Liver (tissue), 9 donors: ENCODE data around the gene APOBEC3C. TPM values are rescaled to one million over a fixed set of nuclear protein-coding genes. Genes with fewer than 3 reads are reported as not detected.
"Not testable (repeated sequence)": the region's sequence is repeated elsewhere in the genome, so short reads cannot be mapped to it uniquely, and the experiment has no call there.

ENCODE experiments used
- DNase-seq: peaks from one replicate; pipeline ENCODE4 v3.0.0-alpha.2; 2017; ENCODE audit warnings: low spot score
- H3K27ac ChIP-seq, 2 donors: one replicate each; pipeline ENCODE4 v1.7.0; 2013; ENCODE audit warnings: inconsistent platforms in 2 of 2, low read length in 2 of 2, control low read depth in 1 of 2, low read depth in 1 of 2, mild to moderate bottlenecking in 1 of 2
- H3K27me3 ChIP-seq, 4 donors: one replicate each; pipeline versions ENCODE4 v1.6.1 to v1.7.0; 2013; ENCODE audit warnings: low read length in 3 of 4, inconsistent platforms in 1 of 4, mild to moderate bottlenecking in 1 of 4, moderate library complexity in 1 of 4; ENCODE audit not compliant: control insufficient read depth in 4 of 4, insufficient read depth in 4 of 4
- H3K36me3 ChIP-seq, 4 donors: one replicate each; pipeline versions ENCODE4 v1.6.1 to v1.7.0; 2013; ENCODE audit warnings: low read length in 3 of 4, mild to moderate bottlenecking in 3 of 4, low read depth in 1 of 4, moderate library complexity in 1 of 4; ENCODE audit not compliant: control insufficient read depth in 4 of 4, insufficient read depth in 3 of 4
- H3K4me1 ChIP-seq, 4 donors: one replicate each; pipeline versions ENCODE4 v1.6.1 to v1.7.0; 2013; ENCODE audit warnings: low read length in 3 of 4, mild to moderate bottlenecking in 3 of 4, moderate library complexity in 1 of 4; ENCODE audit not compliant: control insufficient read depth in 4 of 4, insufficient read depth in 4 of 4
- H3K4me3 ChIP-seq, 3 donors: one replicate each; pipeline versions ENCODE4 v1.6.1 to v1.7.0; 2013; ENCODE audit warnings: low read length in 3 of 3, control low read depth in 1 of 3, low read depth in 1 of 3, mild to moderate bottlenecking in 1 of 3
- H3K9ac ChIP-seq, 2 donors: one replicate each; pipeline ENCODE4 v1.7.0; 2013; ENCODE audit warnings: low read length in 2 of 2, mild to moderate bottlenecking in 2 of 2, moderate library complexity in 2 of 2, control low read depth in 1 of 2, low read depth in 1 of 2
- H3K9me3 ChIP-seq, 4 donors: one replicate each; pipeline versions ENCODE4 v1.6.1 to v1.7.0; 2013; ENCODE audit warnings: low read length in 3 of 4; ENCODE audit not compliant: control insufficient read depth in 4 of 4
- ATF3 ChIP-seq: IDR thresholded peaks from 2 replicates; pipeline ENCODE4 v1.6.1; 2016; ENCODE audit warnings: antibody characterized with exemption
- EGR1 ChIP-seq, 2 donors: IDR thresholded peaks; 2 replicates each; pipeline ENCODE4 v1.6.1; 2016 to 2018; ENCODE audit warnings: antibody characterized with exemption in 2 of 2, low read depth in 2 of 2
- FOXA1 ChIP-seq: IDR thresholded peaks from 2 replicates; pipeline ENCODE4 v1.6.1; 2016; ENCODE audit warnings: antibody characterized with exemption
- FOXA2 ChIP-seq: IDR thresholded peaks from 2 replicates; pipeline ENCODE4 v1.6.1; 2016; ENCODE audit warnings: antibody characterized with exemption
- GABPA ChIP-seq, 2 donors: IDR thresholded peaks in 1 of 2; conservative IDR thresholded peaks in 1 of 2; 2 replicates each; pipeline ENCODE4 v1.6.1; 2016; ENCODE audit warnings: antibody characterized with exemption in 2 of 2, mild to moderate bottlenecking in 1 of 2, moderate library complexity in 1 of 2
- HNF4A ChIP-seq, 2 donors: conservative IDR thresholded peaks; 2 replicates each; pipeline ENCODE4 v1.6.1; 2016; ENCODE audit warnings: antibody characterized with exemption in 2 of 2, mild to moderate bottlenecking in 2 of 2
- HNF4G ChIP-seq: IDR thresholded peaks from 2 replicates; pipeline ENCODE4 v1.6.1; 2016; ENCODE audit warnings: antibody characterized with exemption
- JUND ChIP-seq, 2 donors: IDR thresholded peaks; 2 replicates each; pipeline ENCODE4 v1.6.1; 2016; ENCODE audit warnings: antibody characterized with exemption in 2 of 2
- MAX ChIP-seq: IDR thresholded peaks from 2 replicates; pipeline ENCODE4 v1.6.1; 2016; ENCODE audit warnings: antibody characterized with exemption
- NR2F2 ChIP-seq: IDR thresholded peaks from 2 replicates; pipeline ENCODE4 v1.6.1; 2016; ENCODE audit warnings: antibody characterized with exemption
- RAD21 ChIP-seq, 2 donors: IDR thresholded peaks; 2 replicates each; pipeline ENCODE4 v1.6.1; 2016; ENCODE audit warnings: antibody characterized with exemption in 2 of 2, mild to moderate bottlenecking in 2 of 2
- RXRA ChIP-seq, 2 donors: IDR thresholded peaks; 2 replicates each; pipeline ENCODE4 v1.6.1; 2017 to 2018; ENCODE audit warnings: antibody characterized with exemption in 2 of 2, mild to moderate bottlenecking in 1 of 2
- SP1 ChIP-seq: IDR thresholded peaks from 2 replicates; pipeline ENCODE4 v1.6.1; 2018; ENCODE audit warnings: antibody characterized with exemption, mild to moderate bottlenecking
- TAF1 ChIP-seq: conservative IDR thresholded peaks from 2 replicates; pipeline ENCODE4 v1.6.1; 2016; ENCODE audit warnings: antibody characterized with exemption, mild to moderate bottlenecking
- YY1 ChIP-seq: IDR thresholded peaks from 2 replicates; pipeline ENCODE4 v1.6.1; 2016; ENCODE audit warnings: antibody characterized with exemption, mild to moderate bottlenecking
- ZBTB33 ChIP-seq: IDR thresholded peaks from 2 replicates; pipeline ENCODE4 v1.6.1; 2016; ENCODE audit warnings: antibody characterized with exemption
- WGBS: extraction: QIAGEN DNeasy Blood & Tissue Kit; methylation state at CpG from one replicate; pipeline ENCODE4 v1.1.7; 2013; 5-methylcytosine and 5-hydroxymethylcytosine counted together
- polyA plus RNA-seq, 2 donors: library from polyadenylated mRNA; stranded (reverse) in 1 of 2; unstranded in 1 of 2; fragments of 200-250 nt in 1 of 2; fragments of >200 nt in 1 of 2; fragmentation: Nextera tagmentation in 1 of 2; extraction: Ambion mirVana in 1 of 2; gene quantifications; one replicate each; pipeline versions ENCODE4 v1.2.1 to v1.2.3, GENCODE V29; 2013 to 2015
- total RNA-seq, 2 donors: library from RNA; depleted of rRNA; stranded (reverse); fragments of >200 nt; gene quantifications; one replicate each; pipeline ENCODE4 v1.2.3, GENCODE V29; 2014
- donor health status: healthy.
- donor health status: healthy.
- donor health status: healthy.
- donor health status: healthy.
- donor health status: healthy.

APOBEC3C gene
- total and polyA plus RNA-seq, 4 donors: 1.2 to 11.9 (median 3.7) TPM

- TF ChIP-seq ZBTB33 (no peak), FOXA1 (no peak), EGR1 (IDR thresholded peaks at IDR 0.05; ENCODE audit: low read depth in 2 of 2) (no peak), RAD21 (IDR thresholded peaks at IDR 0.05) (no peak), YY1 (no peak), NR2F2 (no peak), RXRA (IDR thresholded peaks at IDR 0.05) (no peak), JUND (IDR thresholded peaks at IDR 0.05) (no peak), TAF1 (no peak), ATF3 (no peak), HNF4G (no peak), HNF4A (conservative IDR thresholded peaks at IDR 0.05) (no peak), SP1 (no peak), FOXA2 (no peak), GABPA (IDR thresholded peaks at IDR 0.05 in 1 of 2, conservative IDR thresholded peaks at IDR 0.05 in 1 of 2) (no peak), MAX (no peak)
Observed at GRCh38 chr22:39055658-39056057, 41.6 kb downstream of the APOBEC3C start (continued).

- not testable (repeated sequence) for H3K9me3 ChIP-seq, H3K27me3 ChIP-seq, H3K4me1 ChIP-seq, H3K4me3 ChIP-seq, H3K27ac ChIP-seq, H3K9ac ChIP-seq, DNase-seq, H3K36me3 ChIP-seq
- WGBS: 65% methylated on average over 6 of the region's 6 CpGs
Observed at GRCh38 chr22:39061290-39061689, 47.2 kb downstream of the APOBEC3C start.

- H3K27me3 ChIP-seq, H3K36me3 ChIP-seq, H3K9me3 ChIP-seq, H3K4me3 ChIP-seq, H3K9ac ChIP-seq, H3K4me1 ChIP-seq, DNase-seq, H3K27ac ChIP-seq: not testable (repeated sequence)
- WGBS: 83% methylated on average over 10 of the region's 10 CpGs
Observed at GRCh38 chr22:39061951-39062350, 47.9 kb downstream of the APOBEC3C start.

- not testable (repeated sequence) for H3K36me3 ChIP-seq, H3K9ac ChIP-seq, H3K4me1 ChIP-seq, H3K9me3 ChIP-seq, DNase-seq, H3K27me3 ChIP-seq, H3K27ac ChIP-seq, H3K4me3 ChIP-seq
- WGBS: 88% methylated on average over 8 of the region's 8 CpGs
Observed at GRCh38 chr22:39063904-39064303, 49.8 kb downstream of the APOBEC3C start.

GRCh38 chr22:39066442-39067276 is 52.6 kb downstream of the APOBEC3C start:
- not testable (repeated sequence) for H3K9ac ChIP-seq, H3K4me3 ChIP-seq, H3K27me3 ChIP-seq, H3K9me3 ChIP-seq, DNase-seq, H3K36me3 ChIP-seq, H3K4me1 ChIP-seq, H3K27ac ChIP-seq
- WGBS: 88% methylated on average over 9 of the region's 9 CpGs
